Inferior parietal cortex (tissue), 1 donor: ENCODE data around the gene DDX39A.

Source experiments
- DNase-seq: peaks from one replicate; pipeline ENCODE4 v3.0.0-alpha.2; 2016; ENCODE audit errors: extremely low spot score

DDX39A gene

DNA sequence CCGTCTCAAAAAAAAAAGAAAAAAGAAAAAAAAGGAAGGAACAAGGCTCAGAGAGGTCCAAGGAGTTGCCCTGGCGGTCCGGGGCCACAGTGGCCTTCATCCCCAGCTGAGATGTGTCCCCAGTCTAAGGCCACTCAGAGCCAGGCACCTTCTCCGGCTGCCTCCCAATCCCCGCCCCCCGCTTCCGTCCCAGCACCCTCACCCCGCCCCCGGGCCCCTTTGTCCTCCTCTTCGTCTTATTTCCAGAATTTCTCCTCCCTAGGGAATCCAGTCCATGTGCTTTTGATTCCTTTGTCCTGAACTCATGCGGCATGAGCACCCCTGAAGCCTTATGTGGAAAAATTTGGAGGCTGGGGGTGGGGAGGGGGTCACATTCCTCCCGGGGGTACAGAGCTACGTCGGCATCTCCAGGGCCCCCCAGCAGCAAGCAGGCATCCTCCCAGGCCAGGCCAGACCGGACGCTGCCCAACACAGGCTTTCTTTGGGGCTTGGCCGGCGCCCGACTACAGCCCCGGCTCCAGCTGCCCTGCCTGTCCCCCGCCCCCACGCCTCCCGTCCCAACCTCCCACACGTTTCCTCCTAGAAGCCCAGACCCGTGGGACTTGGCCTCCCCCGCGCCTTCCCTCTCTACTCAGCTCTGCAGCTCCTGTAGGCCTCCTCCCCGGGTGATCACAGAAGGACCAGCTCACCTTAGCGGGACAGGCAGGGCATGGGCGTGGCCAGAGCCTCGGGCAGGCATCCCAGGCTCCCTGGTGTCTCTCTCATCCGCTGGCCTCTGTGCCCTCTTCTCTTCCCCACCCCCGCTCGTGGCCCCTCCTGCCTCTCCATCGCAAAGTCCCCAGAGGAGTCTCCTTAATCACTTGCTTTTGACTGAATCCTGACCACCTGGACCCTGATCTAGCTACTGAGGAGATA is 55.7 kb downstream of the DDX39A start:
- DNase-seq = no peak

DNA sequence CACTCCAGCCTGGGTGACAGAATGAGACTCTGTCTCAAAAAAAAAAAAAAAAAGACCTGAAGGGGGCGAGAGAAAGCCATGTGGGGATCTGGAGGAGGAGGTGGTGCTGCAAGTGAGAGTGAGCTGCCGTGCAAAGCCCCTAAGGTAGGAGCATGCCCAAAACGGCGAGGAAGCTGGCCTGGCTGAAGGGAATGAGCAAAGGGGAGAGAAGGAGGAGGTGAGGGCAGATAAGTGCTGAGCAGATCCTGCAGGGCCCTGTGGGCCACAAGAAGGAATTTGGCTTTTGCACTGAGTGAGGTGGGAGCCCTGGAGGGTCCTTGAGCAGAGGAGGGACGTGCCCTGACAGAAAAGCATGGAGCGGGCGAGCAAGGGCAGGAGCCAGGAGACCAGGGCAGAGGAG is 57.3 kb downstream of the DDX39A start:
- DNase-seq = no peak
